Prostate gland (tissue), 2 donors: ENCODE results near the gene OR13J1. TPM values are rescaled to one million over a fixed set of nuclear protein-coding genes. Genes with fewer than 3 reads are reported as not detected.
"Not testable (repeated sequence)": the region's sequence is repeated elsewhere in the genome, so short reads cannot be mapped to it uniquely, and the experiment has no call there.

ENCODE experiments used
- DNase-seq: peaks from one replicate; pipeline ENCODE4 v3.0.0-alpha.2; 2019; ENCODE audit warnings: low spot score
- H3K27ac ChIP-seq, 2 donors: fragments of 200-600 bp; sonication (generic); 2 replicates each; pipeline ENCODE4 v1.5.1; 2017 to 2019
- H3K27me3 ChIP-seq: fragments of 200-600 bp; sonication (generic); replicated peaks from 2 replicates; pipeline ENCODE4 v1.5.1; 2019; ENCODE audit not compliant: insufficient read depth
- H3K36me3 ChIP-seq, 2 donors: fragments of 200-600 bp; sonication (generic); 1 replicate in 1 of 2; 2 replicates in 1 of 2; pipeline versions ENCODE4 v1.5.1 to v1.8.1; 2017 to 2019
- H3K4me1 ChIP-seq: fragments of 200-600 bp; sonication (generic); replicated peaks from 2 replicates; pipeline ENCODE4 v1.5.1; 2019
- H3K4me3 ChIP-seq, 2 donors: fragments of 200-600 bp; sonication (generic); 2 replicates each; pipeline ENCODE4 v1.5.1; 2017 to 2019
- H3K9me3 ChIP-seq: fragments of 200-600 bp; sonication (generic); 2 replicates; pipeline ENCODE4 v1.5.1; 2017
- CTCF ChIP-seq, 4 experiments: fragments of 200-600 bp in 2 of 4; fragments of 450-650 bp in 2 of 4; sonication (generic) in 2 of 4; IDR thresholded peaks; 1 replicate in 3 of 4; 2 replicates in 1 of 4; pipeline ENCODE4 v1.5.1; 2016 to 2019; ENCODE audit warnings: antibody characterized with exemption in 4 of 4, mild to moderate bottlenecking in 2 of 4, moderate library complexity in 2 of 4
- POLR2A ChIP-seq: fragments of 450-650 bp; IDR thresholded peaks from one replicate; pipeline ENCODE4 v1.6.1; 2016; ENCODE audit warnings: antibody characterized with exemption, mild to moderate bottlenecking
- POLR2AphosphoS5 ChIP-seq: sonication (generic); formaldehyde crosslinking; IDR thresholded peaks from one replicate; pipeline ENCODE4 v1.6.1; 2017; ENCODE audit warnings: antibody characterized with exemption
- WGBS: methylation state at CpG from one replicate; pipeline ENCODE4 v1.1.5; 2018; 5-methylcytosine and 5-hydroxymethylcytosine counted together
- intact Hi-C: fragments of 100-400 bp; cut with DNase I; formaldehyde crosslinking; loops from one replicate; pipeline ENCODE4 v1.14.2; 2022
- total RNA-seq, 2 donors: library from RNA; depleted of rRNA; stranded (reverse); fragments of >200 nt; gene quantifications; one replicate each; pipeline ENCODE4 v1.1.0, GENCODE V29; 2016

Gene OR13J1
- total RNA-seq, 2 donors from 2014 or later, result not detected

DNA sequence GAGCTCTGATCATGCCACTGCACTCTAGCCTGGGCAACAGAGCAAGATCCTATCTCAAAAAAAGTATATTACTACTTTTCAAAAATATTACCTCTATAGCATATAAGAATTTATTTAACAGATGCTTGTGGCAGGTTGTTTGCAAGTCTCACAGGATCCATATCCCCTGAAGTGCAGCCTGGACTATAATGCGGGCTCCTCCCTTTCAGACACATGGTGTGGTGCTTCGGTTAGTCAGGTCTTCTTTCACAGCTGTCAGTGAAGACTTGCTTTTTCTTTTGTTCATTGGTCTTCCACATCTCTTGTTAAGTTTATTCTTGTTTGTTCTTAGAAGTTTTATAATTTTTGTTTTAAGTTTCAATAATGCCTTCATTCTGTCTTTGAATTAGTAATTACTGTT is 26.4 kb upstream of the OR13J1 start:
- WGBS, result 98% methylated on average over 2 of the region's 2 CpGs
- TF ChIP-seq POLR2A (no peak), CTCF (IDR thresholded peaks at IDR 0.05) (no peak), POLR2AphosphoS5 (no peak)

DNA sequence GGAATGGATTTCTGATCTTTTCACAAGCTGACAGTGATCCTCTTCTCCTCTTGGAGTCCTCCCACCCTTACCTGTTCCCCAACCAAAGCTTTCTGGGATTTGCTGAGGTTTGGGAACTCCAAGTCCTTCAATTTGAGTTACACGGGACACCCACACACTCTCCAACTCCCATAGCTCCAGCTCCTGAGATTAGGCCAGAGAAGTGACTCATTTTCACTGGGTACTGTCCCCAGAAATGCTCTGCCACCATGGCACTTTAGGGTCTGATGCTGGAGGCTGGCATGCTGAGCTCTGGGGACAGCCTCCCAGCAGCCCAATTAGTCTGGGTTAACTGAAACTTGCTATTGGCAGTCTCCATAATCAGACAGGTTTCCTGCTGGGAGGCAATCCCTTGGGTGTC is 21.9 kb upstream of the OR13J1 start:
- H3K4me3 ChIP-seq, result no peak overlapping the region
- DNase-seq, result no peak
- intact Hi-C loops, result no loop called here
- peaks cover 2% of the 10 kb centered on the region for H3K4me1 ChIP-seq
- H3K9me3 ChIP-seq, result no peaks in the 10 kb centered on the region
- WGBS, result 94% methylated on average over 1 of the region's 1 CpG
- H3K36me3 ChIP-seq, result no peaks in the 10 kb centered on the region
- H3K27me3 ChIP-seq, result no peaks in the 10 kb centered on the region
- H3K27ac ChIP-seq, result no peak overlapping the region
- TF ChIP-seq POLR2A (no peak), POLR2AphosphoS5 (no peak), CTCF (IDR thresholded peaks at IDR 0.05) (no peak)

More for the DNA sequence above, 26.4 kb upstream of the OR13J1 start:
- H3K9me3 ChIP-seq, result no peaks in the 10 kb centered on the region
- peaks cover 1% of the 10 kb centered on the region for H3K4me1 ChIP-seq
- intact Hi-C loops, result no loop called here
- H3K27ac ChIP-seq, result no peak overlapping the region
- H3K4me3 ChIP-seq, result no peak overlapping the region
- H3K36me3 ChIP-seq, result no peaks in the 10 kb centered on the region
- no peaks in the 10 kb centered on the region for H3K27me3 ChIP-seq
- no peak for DNase-seq

GRCh38 chr9:35891646-35892045 is 21.4 kb upstream of the OR13J1 start:
- TF ChIP-seq CTCF (IDR thresholded peaks at IDR 0.05) (no peak), POLR2A (no peak), POLR2AphosphoS5 (no peak)
- H3K4me1 ChIP-seq, result peaks cover 2% of the 10 kb centered on the region
- WGBS, result 79% methylated on average over 3 of the region's 3 CpGs
- H3K27me3 ChIP-seq, result no peaks in the 10 kb centered on the region
- H3K36me3 ChIP-seq, result no peaks in the 10 kb centered on the region
- no peak overlapping the region for H3K4me3 ChIP-seq
- intact Hi-C loops, result no loop called here
- H3K27ac ChIP-seq, result no peak overlapping the region
- no peaks in the 10 kb centered on the region for H3K9me3 ChIP-seq
- DNase-seq, result no peak

DNA sequence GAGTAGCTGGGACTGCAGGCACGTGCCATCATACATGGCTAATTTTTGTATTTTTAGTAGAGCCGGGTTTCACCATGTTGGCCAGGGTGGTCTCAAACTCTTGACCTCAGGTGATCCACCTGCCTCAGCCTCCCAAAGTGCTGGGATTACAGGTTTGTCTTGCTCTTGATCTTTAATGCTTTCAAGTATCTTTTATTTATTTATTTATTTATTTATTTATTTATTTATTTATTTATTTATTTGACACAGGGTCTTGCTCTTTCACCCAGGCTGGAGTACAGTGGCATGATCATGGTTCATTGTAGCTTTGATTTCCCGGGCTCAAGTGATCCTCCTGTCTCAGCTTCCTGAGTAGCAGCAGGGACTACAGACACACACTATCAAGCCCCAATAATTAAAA is 14.7 kb upstream of the OR13J1 start:
- not testable (repeated sequence) for H3K4me1 ChIP-seq, H3K4me3 ChIP-seq, H3K27me3 ChIP-seq, H3K36me3 ChIP-seq, H3K27ac ChIP-seq, H3K9me3 ChIP-seq, DNase-seq
- intact Hi-C loops, result loop anchor here (5.0 kb wide), 2 partner anchors 58 to 238 kb away; partner anchors contain the start of genes FAM221B and TMEM8B
- WGBS, result 86% methylated on average over 3 of the region's 3 CpGs

DNA sequence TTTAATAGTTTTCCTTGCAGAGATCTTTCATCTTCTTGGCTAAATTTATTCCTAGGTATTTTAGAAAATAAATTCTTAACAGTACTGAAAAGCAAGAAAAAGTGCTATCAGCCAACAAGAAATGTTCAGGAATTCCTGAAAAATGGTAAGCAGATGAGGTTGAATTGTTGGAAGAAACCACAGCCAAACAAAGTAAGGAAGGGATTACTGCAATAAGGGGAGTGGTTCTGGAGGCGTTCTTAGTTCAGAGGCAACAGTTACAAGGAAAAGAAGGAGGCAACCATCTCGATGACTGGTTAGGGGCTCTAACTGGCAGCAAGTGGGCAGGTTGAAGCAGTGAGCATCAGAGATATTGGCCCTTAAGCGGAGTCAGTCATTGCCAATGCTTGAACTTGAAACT is 12.8 kb upstream of the OR13J1 start:
- Histone ChIP-seq H3K4me3 (no peak overlapping the region), H3K36me3 (no peaks in the 10 kb centered on the region), H3K9me3 (no peaks in the 10 kb centered on the region), H3K27ac (no peak overlapping the region), H3K27me3 (no peaks in the 10 kb centered on the region), H3K4me1 (no peaks in the 10 kb centered on the region)
- intact Hi-C loops, result loop anchor here (5.0 kb wide), 2 partner anchors 56 to 236 kb away; partner anchors contain the start of genes FAM221B and TMEM8B
- WGBS, result 56% methylated on average over 3 of the region's 3 CpGs
- TF ChIP-seq POLR2A, result no peak
- no peak for TF ChIP-seq POLR2AphosphoS5
- no peak for TF ChIP-seq CTCF (IDR thresholded peaks at IDR 0.05)
- DNase-seq, result no peak
